COLO668 (cell line): Measurements from ENCODE around the gene GPR149.
"Not testable (repeated sequence)": the region's sequence is repeated elsewhere in the genome, so short reads cannot be mapped to it uniquely, and the experiment has no call there.

Source experiments
- DNase-seq: peaks from one replicate; lab custom pipeline; 2025; ENCODE audit not compliant: unreplicated experiment; lab: John Stamatoyannopoulos, UW

GPR149 gene, protein sequence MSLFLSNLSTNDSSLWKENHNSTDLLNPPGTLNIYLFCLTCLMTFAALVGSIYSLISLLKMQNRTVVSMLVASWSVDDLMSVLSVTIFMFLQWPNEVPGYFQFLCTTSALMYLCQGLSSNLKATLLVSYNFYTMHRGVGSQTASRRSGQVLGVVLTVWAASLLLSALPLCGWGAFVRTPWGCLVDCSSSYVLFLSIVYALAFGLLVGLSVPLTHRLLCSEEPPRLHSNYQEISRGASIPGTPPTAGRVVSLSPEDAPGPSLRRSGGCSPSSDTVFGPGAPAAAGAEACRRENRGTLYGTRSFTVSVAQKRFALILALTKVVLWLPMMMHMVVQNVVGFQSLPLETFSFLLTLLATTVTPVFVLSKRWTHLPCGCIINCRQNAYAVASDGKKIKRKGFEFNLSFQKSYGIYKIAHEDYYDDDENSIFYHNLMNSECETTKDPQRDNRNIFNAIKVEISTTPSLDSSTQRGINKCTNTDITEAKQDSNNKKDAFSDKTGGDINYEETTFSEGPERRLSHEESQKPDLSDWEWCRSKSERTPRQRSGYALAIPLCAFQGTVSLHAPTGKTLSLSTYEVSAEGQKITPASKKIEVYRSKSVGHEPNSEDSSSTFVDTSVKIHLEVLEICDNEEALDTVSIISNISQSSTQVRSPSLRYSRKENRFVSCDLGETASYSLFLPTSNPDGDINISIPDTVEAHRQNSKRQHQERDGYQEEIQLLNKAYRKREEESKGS

DNA sequence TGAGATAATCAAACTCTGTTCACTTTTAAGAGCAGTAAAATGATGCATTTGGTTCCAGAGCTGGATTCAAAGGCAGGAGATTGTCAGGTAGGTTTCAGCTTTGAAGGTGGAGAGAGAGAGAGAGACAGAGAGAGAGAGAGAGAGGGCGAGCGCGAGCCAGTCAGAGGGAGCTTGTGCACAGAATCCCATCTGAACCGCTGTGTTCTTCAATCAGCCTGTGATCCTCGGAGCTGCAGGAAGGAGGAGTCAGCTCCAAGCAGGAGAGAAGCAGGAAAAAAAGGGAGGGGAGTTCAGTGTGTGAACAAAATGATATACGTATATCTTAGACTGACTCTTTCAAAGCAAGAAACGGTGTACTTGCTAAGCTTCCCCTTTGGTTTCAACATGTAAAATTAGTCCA, at the start of gene GPR149:
Gene GPR149, minus strand, starts transcription at position 177 of the 400 bp plus-strand sequence. CDS start 575 bp downstream, outside the sequence.
- DNase-seq: no peak

DNA sequence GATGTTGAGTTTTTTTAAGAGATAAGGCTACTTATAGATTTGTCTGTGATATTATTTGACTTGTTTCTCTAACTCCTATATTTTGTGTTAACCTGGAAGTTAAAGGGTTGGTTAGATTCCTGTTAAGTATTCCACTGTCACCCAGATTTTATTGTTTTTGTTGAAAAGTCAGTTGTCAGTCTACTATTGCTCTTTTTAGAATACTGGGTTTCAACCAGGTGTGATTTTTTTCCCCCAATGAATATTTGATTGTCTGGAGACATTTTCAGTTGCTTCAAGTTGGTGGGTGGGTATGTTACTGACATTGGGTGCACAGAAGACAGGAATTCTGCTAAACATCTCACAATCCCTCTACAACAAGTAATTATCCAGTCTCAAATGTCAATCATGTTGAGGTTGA, 43.8 kb upstream of the GPR149 start:
- DNase-seq: no peak

DNA sequence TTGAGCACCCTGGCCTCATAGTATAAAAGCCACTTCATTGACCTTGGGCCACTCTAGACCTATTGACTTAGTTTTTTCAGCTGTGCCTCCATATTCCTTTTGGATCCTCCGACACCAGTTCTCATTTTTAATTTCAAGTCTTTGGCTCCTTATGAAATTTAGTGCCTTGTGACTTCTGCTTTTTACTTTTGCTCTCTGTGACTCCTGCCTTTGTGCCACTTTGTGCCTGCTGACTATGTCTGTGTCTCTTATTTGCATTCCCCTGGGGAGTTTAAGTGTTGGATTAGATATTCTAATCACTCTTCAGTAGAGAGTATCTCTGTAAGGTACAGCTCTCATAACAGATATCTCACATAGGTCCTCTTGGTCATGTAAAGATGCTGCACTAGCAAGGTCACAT, 39.6 kb upstream of the GPR149 start:
- no peak for DNase-seq

DNA sequence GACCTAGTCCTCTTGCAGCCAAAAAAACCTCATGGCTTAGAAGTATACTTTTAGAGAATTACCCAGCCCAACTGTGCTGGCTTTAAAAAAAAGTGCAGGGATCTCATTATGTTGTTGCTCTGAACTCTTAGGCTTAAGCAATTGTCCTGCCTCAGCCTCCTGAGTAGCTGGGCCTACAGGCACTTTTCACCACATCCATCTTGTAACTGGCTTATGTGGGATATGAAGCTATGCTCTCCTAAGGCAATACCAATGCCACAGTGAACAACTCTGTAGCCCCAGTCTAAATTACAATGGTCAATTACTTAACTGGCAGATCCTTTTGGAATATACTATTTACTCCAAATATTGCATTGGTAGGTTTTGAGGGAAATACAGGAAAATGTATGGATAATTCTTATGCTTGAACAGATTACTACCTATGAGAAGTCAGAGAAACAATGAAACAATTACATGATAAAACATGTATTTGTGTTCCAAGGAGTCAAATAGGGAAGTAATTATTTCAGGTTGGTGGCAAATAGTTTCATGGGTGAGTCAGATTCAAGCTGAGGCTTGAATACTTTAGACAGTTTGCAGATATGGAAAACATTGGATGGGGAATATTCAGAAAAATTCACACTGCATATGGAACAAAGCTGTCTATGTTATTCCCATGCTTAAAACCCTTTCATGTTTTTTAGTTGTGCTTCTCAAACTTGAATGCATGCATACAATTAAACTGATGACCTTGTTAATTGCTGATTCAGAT, 34.6 kb upstream of the GPR149 start:
- DNase-seq: no peak

DNA sequence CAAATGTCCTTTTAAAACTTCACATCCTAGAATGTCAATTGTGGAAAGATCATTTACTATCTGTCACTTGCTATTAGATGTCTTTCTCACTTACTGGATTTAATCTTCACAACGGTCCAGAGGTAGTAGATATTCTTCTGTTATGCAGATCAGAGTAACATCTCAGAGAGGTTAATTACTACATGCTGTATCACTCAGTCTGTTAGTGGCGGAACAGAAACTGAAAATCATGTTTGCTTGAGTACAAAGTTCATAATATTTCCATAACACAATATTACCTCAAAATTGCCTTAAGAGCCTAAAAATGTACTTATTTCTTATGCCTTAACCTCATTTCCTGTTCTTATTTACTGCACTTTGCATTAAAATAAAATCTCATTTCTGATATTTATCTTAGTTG, 28.6 kb upstream of the GPR149 start:
- DNase-seq: no peak

DNA sequence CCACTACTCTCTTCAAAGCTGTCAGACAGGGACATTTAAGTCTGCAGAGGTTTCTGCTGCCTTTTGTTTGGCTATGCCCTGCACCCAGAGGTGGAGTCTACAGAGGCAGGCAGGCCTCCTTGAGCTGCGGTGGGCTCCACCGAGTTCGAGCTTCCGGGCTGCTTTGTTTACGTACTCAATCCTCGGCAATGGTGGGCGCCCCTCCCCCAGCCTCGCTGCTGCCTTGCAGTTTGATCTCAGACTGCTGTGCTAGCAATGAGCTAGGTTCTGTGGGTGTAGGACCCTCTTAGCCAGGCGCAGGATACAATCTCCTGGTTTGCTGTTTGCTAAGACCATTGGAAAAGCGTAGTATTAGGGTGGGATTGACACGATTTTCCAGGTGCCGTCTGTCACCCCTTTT, 9.1 kb upstream of the GPR149 start:
- DNase-seq: not testable (repeated sequence)

DNA sequence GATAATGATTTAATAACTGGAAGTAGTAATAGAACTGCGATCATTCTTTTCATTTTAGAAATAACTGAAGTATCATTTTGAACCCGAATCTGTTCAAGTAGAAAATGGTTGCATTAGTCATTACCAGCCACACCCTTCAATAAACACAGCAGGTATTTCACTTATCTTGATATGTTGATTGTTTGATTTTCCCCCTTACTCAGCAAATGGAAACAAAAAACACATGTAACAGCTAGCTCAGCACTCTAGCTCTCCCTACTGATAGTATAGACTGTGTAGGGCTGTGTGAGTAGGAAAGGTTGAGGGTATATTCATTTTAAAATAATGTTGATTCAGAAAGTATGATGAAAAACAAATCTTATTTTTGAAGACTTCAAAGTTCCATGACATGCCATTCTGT, 1.1 kb upstream of the GPR149 start:
- DNase-seq: no peak

DNA sequence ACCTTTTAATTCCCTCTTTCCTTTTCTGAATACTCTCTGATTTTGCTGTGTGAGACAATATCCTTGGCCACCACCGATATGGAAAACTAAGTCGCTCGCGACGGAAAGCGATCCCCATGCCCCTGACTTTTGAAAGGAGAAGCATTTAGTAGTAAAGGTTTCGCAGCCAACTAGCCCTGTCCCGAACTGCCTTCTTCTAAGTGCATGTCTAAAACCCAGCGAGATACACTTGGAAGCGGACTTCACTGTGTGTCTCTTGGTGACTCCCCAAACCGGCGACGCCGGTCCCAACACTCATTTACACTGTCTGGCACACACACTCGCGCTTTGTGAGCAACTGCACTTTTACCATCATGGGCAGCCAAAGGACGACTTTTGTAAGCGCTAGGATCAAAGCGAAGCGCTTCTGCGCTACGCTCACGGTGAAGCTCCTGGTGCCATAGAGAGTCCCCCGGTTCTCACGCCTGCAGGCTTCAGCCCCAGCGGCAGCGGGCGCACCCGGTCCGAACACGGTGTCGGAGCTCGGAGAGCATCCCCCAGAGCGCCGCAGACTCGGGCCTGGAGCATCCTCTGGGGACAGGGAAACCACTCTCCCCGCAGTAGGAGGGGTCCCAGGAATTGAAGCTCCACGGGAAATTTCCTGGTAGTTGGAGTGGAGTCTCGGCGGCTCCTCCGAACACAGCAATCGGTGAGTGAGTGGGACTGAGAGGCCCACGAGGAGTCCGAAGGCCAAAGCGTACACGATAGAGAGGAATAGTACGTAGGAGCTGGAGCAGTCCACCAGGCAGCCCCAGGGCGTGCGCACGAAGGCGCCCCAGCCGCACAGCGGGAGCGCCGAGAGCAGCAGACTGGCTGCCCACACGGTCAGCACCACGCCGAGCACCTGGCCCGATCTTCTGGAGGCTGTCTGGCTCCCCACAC, 1.4 kb downstream of the GPR149 start:
- DNase-seq: no peak

DNA sequence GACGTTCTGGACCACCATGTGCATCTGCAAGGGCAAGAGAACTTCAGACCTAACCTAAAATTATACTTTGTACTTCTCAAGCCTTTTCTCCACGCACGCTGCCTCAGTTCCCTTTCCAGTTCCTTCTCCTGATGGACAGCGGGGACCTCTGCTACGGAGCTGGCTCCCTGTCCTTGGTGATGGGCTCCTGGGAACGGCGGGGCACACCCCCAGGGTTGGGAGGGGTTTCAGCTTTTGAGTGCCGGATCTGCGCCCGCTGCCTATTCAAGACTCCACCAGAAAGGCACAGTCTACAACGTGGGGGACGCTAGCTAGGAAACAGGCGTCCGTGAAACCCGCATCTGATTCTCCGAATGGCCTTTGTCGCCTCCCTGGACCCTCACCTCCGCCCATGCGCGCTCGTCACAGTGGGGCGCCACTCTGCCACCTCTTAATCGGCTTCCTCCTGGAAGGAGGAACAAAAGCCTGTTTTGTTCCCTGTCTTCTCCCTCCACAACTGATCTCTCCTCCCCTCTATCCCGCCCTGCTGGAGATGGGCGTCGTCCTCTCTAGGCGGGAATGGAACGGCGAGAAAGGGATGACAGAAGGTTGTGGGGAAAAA, 2.2 kb downstream of the GPR149 start:
- DNase-seq: no peak

DNA sequence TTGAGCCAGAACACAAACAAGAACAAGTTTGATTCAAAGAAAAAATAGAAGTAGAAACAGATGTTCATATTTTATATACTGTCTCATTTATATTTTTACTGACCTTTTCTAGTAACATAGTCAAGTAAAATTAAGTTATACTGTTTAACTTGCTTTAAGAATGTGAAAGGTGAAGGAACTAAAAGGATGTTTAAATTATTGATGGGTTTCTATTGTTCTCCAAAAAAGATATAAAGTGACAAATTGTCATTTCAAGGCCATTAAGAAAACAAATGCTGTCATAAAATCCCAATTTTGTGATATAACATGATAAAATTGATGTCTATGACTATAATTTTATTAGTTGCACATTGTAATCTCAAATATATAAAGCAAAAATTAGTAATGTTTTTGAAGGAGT, 7.3 kb downstream of the GPR149 start:
- DNase-seq: no peak

DNA sequence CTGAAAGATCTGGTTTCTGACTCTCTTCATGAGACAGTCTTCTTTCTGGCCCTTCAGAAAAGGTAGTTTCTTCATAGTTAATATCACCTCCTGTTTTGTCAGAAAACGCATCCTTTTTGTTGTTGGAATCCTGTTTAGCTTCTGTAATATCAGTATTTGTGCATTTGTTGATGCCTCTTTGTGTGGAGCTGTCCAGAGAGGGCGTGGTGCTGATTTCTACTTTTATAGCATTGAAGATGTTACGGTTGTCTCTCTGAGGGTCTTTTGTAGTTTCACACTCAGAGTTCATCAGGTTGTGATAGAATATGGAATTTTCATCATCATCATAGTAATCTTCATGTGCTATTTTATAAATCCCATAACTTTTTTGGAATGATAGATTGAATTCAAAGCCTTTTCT, 8.9 kb downstream of the GPR149 start:
- DNase-seq: no peak

DNA sequence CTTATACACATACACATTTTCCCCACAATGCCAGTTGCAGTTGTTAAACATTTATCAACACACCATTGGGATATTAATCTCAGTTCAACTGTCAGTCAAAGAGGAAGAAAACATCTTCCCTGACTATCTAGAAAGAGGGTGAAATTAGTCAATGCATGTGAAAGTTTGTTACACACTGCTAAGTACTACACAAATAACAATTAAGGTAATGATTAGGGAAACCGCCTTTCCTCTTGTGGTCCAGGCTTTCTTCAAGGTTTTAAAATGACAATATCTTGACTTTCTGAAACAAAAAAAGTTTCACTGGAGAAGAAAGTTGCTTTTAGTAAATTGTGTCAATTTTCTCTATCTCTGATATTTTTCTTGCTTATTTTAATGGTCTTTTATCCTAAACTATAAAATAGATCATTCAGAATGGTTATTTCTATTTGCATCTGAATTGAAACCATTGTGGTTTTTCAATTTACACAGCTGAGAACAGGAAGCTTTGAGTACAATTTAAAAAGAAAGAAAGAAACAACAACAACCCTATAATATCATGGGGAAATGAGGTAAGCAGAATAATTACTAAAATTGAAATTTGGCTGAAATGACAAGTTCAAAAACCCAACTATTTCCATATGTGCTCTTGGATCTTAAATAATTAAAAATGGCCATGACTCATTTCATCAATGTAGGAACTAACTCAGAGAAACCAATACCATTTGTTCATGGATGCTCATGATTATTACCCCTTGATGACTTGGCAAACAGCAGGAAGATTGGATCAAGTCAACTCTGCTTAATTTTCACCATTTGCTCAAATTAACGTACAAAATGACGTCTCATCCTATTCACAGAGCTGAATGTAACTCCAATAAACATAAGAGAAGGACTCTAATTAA, 31.7 kb downstream of the GPR149 start:
- DNase-seq: no peak

DNA sequence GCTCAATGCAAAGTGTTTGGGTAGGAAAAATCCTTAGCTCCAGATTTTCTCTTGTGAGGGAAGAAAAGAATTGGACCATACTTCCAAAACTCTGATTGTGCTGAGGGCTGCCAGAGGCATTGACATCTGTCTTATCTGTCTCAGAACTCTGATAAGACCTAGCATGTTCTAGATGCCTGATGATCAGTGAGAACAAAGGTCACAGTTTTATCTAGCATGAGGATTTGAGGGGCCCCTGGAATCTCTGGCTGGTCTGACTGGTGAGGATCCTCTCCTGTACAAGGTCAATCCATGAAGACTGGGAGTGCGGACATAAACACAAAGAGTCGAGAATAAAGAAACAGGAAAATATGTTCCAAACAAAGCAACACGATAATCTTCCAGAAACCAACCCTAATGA, 40.1 kb downstream of the GPR149 start:
- DNase-seq: no peak

DNA sequence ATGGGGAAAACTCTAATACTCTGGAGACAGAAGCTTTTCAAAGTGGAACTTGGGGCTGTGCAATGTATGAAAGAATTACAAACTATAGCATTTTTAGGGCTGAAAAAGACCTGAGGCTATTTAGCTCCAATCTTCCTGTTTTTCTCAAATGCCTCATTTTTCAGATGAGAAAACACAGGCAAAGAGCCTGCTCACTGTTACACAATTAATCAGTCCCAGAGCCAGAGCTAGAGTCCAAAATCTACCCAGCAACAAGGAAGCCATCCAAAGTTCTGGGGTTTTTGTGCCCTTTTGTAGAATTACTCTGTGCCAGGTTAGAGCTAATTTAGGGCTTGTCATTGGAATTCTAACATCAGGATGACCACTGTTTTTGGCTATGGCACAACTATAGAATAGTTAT, 45.5 kb downstream of the GPR149 start:
- no peak for DNase-seq

DNA sequence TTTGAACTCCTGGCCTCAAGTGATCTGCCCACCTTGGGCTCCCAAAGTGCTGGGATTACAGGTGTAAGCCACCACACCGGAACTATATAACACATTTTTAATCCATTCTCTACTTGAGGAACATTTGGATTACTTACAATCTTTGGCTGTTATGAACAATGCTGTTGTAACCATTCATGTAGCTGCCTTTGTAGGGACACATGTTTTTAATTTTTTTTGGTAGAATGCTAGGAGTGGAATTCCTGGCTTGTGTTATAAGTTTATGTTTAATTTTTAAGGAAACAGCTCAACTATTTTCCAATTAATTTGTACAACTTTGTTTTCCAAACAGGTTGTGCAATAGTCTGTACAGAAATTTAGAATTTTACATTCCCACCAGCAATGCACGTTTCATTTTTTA, 51.7 kb downstream of the GPR149 start:
- no peak for DNase-seq

DNA sequence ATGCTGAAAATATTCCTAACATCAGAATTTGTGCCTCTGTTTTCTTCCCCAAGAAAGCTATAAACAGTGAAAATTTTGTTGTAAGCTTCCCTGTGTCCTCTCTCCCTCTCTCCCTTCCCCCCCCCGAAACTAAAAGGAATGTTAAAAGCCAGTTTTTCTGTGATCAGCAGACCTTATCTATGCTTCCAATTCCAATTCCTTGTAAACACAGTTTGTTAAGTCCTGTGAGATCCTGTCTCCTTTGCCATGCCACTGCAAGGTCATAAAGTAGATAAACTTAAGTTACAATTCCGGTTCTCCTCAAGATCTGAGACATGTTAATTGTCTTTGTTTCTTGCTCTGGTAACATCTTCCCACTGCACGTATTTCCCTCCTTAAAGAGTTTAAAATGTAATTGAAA, 62.8 kb downstream of the GPR149 start:
- DNase-seq: no peak

DNA sequence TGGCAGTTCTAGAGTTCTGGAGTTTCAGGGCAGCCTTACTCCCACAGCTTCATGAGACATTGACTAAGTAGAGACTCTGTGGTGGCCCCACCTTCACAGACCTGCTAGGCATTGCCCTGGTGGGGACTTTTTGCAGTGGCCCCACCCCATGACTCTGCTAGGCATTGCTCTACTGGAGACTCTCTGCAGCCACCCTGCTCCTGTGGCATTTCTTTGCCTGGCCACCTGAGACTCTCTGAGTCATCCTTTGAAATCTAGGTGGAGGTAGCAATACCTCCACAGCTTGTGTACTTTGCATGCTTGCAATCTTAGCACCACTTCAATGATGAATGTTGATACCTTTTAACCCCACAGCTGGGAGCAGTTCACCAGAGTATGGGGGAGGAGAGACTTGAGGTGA, 65.1 kb downstream of the GPR149 start:
- DNase-seq: no peak

DNA sequence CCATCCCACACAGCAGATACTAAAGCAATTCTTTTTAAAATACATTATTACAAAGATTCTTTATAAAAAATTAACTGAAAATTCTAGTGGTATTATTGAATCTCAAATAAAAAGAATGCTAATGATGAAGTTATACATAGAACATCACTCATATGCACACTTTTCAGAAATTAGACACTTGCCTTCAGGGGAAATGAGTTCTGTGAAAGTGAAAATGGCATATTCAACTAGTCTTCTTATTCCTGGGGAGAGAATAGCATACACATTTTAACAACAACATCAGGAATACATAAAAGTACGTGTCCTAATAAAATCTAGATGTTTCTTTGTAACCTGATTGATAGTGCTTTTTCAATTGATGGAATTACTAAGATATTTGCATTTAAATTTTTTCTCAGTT, 68.9 kb downstream of the GPR149 start:
- no peak for DNase-seq

DNA sequence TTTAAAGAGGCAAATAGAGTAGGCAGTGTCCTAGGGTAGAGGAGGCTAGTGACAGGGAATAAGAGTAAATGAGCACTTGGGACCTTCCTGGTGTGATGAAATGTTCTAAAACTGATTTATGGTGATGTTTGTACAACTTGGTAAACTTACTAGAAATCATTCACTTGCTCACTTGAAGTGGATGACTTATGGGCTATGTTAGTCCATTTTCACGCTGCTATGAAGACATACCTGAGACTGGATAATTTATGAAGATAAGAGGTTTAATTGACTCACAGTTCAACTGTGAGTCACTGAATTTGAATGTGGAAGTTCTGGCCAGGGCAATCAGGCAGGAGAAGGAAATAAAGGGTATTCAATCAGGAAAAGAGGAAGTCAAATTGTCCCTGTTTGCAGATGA, 74.0 kb downstream of the GPR149 start:
- no peak for DNase-seq
